Neural cell (in vitro differentiated cells): ENCODE data around the gene SMIM36. TPM values are rescaled to one million over a fixed set of nuclear protein-coding genes. Genes with fewer than 3 reads are reported as not detected.

ENCODE experiments used
- H2AFZ ChIP-seq: fragments of 200-600, 300-800 bp; sonication (generic), shearing (Covaris generic); 2 replicates; pipeline ENCODE4 v1.6.0; 2014; ENCODE audit warnings: low read depth, mild to moderate bottlenecking, antibody characterized with exemption, low read length, moderate library complexity
- H3F3A ChIP-seq: fragments of 200-600 bp; shearing (Covaris generic); 2 replicates; pipeline ENCODE4 v1.6.1; 2016; ENCODE audit warnings: mild to moderate bottlenecking, moderate library complexity, mixed read lengths, antibody characterized with exemption, low read length; ENCODE audit not compliant: insufficient read depth, poor library complexity, severe bottlenecking
- H3K27ac ChIP-seq: fragments of 200-600, 300-800 bp; sonication (generic), shearing (Covaris generic); 2 replicates; pipeline ENCODE4 v1.5.1; 2014; ENCODE audit warnings: mild to moderate bottlenecking, low read length, moderate library complexity
- H3K27me3 ChIP-seq: fragments of 300-800, 200-600 bp; sonication (generic), shearing (Covaris generic); 2 replicates; pipeline ENCODE4 v1.6.0; 2014; ENCODE audit warnings: mild to moderate bottlenecking, low read depth, low read length, moderate library complexity; ENCODE audit not compliant: insufficient read depth
- H3K36me3 ChIP-seq: fragments of 300-800, 200-600 bp; sonication (generic), shearing (Covaris generic); 2 replicates; pipeline ENCODE4 v1.5.1; 2014; ENCODE audit warnings: mild to moderate bottlenecking, antibody characterized with exemption, low read length, moderate library complexity; ENCODE audit not compliant: insufficient read depth
- H3K4me2 ChIP-seq: fragments of 300-800, 200-600 bp; sonication (generic), shearing (Covaris generic); 2 replicates; pipeline ENCODE4 v1.6.0; 2014; ENCODE audit warnings: mild to moderate bottlenecking, low read length
- H3K4me3 ChIP-seq: fragments of 300-800, 200-600 bp; sonication (generic), shearing (Covaris generic); 2 replicates; pipeline ENCODE4 v1.5.1; 2014; ENCODE audit warnings: mild to moderate bottlenecking, low read length, moderate library complexity
- H3K79me2 ChIP-seq: fragments of 200-600 bp; shearing (Covaris generic); replicated peaks from 2 replicates; pipeline ENCODE4 v1.6.0; 2014; ENCODE audit warnings: mild to moderate bottlenecking, low read length, moderate library complexity; ENCODE audit not compliant: insufficient read depth
- H3K9ac ChIP-seq: fragments of 300-800, 200-600 bp; sonication (generic), shearing (Covaris generic); 2 replicates; pipeline ENCODE4 v1.6.1; 2016; ENCODE audit warnings: mild to moderate bottlenecking, low read length, mixed read lengths
- H3K9me2 ChIP-seq: fragments of 200-600 bp; shearing (Covaris generic); 2 replicates; pipeline ENCODE4 v1.6.1; 2016; ENCODE audit warnings: mild to moderate bottlenecking, low read length, mixed read lengths; ENCODE audit not compliant: insufficient read depth
- H3K9me3 ChIP-seq: fragments of 200-600, 300-800 bp; sonication (generic), shearing (Covaris generic); 2 replicates; pipeline ENCODE4 v1.6.1; 2016; ENCODE audit warnings: mild to moderate bottlenecking, mixed run types, low read length, moderate library complexity, mixed read lengths
- H4K20me1 ChIP-seq: fragments of 200-600 bp; shearing (Covaris generic); 2 replicates; pipeline ENCODE4 v1.6.1; 2016; ENCODE audit warnings: mild to moderate bottlenecking, mixed run types; ENCODE audit not compliant: insufficient read depth
- EP300 ChIP-seq: fragments of 450-650 bp; conservative IDR thresholded peaks from 2 replicates; pipeline ENCODE4 v1.6.1; 2014; ENCODE audit warnings: antibody characterized with exemption, mild to moderate bottlenecking, moderate library complexity; ENCODE audit not compliant: poor library complexity, severe bottlenecking
- EZH2 ChIP-seq: fragments of 200-600, 300-800 bp; shearing (Covaris generic), sonication (generic); IDR thresholded peaks from 2 replicates; pipeline ENCODE4 v1.6.1; 2014; ENCODE audit warnings: antibody characterized with exemption, low read length, borderline replicate concordance, mild to moderate bottlenecking; ENCODE audit not compliant: insufficient read depth, poor library complexity, severe bottlenecking
- MXI1 ChIP-seq: fragments of 450-650 bp; conservative IDR thresholded peaks from 2 replicates; pipeline ENCODE4 v1.6.1; 2014; ENCODE audit warnings: antibody characterized with exemption, mild to moderate bottlenecking; ENCODE audit not compliant: poor library complexity, severe bottlenecking
- POLR2AphosphoS5 ChIP-seq: IDR thresholded peaks from 2 replicates; pipeline ENCODE4 v1.6.1; 2012
- RAD21 ChIP-seq: fragments of 450-650 bp; conservative IDR thresholded peaks from 2 replicates; pipeline ENCODE4 v1.6.1; 2014; ENCODE audit warnings: antibody characterized with exemption, mild to moderate bottlenecking, moderate library complexity
- SMC3 ChIP-seq: fragments of 450-650 bp; conservative IDR thresholded peaks from 2 replicates; pipeline ENCODE4 v1.6.1; 2014; ENCODE audit warnings: antibody characterized with exemption, mild to moderate bottlenecking, moderate library complexity; ENCODE audit not compliant: poor library complexity
- TAF1 ChIP-seq: IDR thresholded peaks from 2 replicates; pipeline ENCODE4 v1.6.1; 2012; ENCODE audit warnings: low read depth
- polyA plus RNA-seq: library from polyadenylated mRNA; depleted of rRNA; stranded (reverse); fragments of >200 nt; gene quantifications from 2 replicates; pipeline ENCODE4 v1.2.3, GENCODE V29; 2014
- TF ChIP-seq, protein P1 (sequence below): IDR thresholded peaks from 2 replicates; pipeline ENCODE4 v1.6.1; 2012; ENCODE audit warnings: borderline replicate concordance
- TF ChIP-seq, protein P2 (sequence below): fragments of 450-650 bp; IDR thresholded peaks from 2 replicates; pipeline ENCODE4 v1.5.1; 2014; ENCODE audit warnings: antibody characterized with exemption, mild to moderate bottlenecking, moderate library complexity; ENCODE audit not compliant: poor library complexity, severe bottlenecking

Gene SMIM36
- polyA plus RNA-seq, 1 donor from 2014 or later: not detected

DNA sequence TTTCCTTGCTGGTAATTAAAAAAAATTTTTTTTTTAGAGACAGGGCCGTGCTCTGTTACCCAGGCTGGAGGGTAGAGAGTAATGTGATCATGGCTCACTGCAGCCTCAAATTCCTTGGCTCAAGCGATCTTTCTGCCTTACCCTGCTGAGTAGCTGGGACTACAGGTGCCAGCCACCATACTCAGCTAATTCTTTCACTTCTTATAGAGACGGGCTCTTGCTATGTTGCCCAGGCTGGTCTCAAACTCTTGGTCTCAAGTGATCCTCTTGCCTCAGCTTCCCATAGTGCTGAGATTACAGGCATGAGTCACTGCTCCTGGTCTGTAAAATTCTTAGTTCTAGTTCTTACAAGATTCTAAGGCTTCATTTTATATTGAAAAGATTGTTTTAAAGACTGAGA lies 11.1 kb downstream of the SMIM36 start:
- TF ChIP-seq EP300 (no peak), SMC3 (no peak), MXI1 (no peak), POLR2AphosphoS5 (no peak), EZH2 (no peak), RAD21 (no peak), TAF1 (no peak)
- TF ChIP-seq, protein P1, sequence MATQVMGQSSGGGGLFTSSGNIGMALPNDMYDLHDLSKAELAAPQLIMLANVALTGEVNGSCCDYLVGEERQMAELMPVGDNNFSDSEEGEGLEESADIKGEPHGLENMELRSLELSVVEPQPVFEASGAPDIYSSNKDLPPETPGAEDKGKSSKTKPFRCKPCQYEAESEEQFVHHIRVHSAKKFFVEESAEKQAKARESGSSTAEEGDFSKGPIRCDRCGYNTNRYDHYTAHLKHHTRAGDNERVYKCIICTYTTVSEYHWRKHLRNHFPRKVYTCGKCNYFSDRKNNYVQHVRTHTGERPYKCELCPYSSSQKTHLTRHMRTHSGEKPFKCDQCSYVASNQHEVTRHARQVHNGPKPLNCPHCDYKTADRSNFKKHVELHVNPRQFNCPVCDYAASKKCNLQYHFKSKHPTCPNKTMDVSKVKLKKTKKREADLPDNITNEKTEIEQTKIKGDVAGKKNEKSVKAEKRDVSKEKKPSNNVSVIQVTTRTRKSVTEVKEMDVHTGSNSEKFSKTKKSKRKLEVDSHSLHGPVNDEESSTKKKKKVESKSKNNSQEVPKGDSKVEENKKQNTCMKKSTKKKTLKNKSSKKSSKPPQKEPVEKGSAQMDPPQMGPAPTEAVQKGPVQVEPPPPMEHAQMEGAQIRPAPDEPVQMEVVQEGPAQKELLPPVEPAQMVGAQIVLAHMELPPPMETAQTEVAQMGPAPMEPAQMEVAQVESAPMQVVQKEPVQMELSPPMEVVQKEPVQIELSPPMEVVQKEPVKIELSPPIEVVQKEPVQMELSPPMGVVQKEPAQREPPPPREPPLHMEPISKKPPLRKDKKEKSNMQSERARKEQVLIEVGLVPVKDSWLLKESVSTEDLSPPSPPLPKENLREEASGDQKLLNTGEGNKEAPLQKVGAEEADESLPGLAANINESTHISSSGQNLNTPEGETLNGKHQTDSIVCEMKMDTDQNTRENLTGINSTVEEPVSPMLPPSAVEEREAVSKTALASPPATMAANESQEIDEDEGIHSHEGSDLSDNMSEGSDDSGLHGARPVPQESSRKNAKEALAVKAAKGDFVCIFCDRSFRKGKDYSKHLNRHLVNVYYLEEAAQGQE: no peak
- TF ChIP-seq, protein P2, sequence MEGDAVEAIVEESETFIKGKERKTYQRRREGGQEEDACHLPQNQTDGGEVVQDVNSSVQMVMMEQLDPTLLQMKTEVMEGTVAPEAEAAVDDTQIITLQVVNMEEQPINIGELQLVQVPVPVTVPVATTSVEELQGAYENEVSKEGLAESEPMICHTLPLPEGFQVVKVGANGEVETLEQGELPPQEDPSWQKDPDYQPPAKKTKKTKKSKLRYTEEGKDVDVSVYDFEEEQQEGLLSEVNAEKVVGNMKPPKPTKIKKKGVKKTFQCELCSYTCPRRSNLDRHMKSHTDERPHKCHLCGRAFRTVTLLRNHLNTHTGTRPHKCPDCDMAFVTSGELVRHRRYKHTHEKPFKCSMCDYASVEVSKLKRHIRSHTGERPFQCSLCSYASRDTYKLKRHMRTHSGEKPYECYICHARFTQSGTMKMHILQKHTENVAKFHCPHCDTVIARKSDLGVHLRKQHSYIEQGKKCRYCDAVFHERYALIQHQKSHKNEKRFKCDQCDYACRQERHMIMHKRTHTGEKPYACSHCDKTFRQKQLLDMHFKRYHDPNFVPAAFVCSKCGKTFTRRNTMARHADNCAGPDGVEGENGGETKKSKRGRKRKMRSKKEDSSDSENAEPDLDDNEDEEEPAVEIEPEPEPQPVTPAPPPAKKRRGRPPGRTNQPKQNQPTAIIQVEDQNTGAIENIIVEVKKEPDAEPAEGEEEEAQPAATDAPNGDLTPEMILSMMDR: no peak
- Histone ChIP-seq H3K9me3 (no peaks in the 10 kb centered on the region), H3K9ac (no peak overlapping the region), H3K27me3 (no peaks in the 10 kb centered on the region), H3K9me2 (no peaks in the 10 kb centered on the region), H3F3A (no peaks in the 10 kb centered on the region), H3K79me2 (no peaks in the 10 kb centered on the region), H3K27ac (no peak overlapping the region), H3K36me3 (no peaks in the 10 kb centered on the region), H3K4me3 (no peak overlapping the region), H4K20me1 (no peaks in the 10 kb centered on the region), H3K4me2 (no peak overlapping the region), H2AFZ (no peak overlapping the region)

- H3K4me2 ChIP-seq: no peak overlapping the region
- TF ChIP-seq MXI1 (no peak), POLR2AphosphoS5 (no peak), TAF1 (no peak), EP300 (no peak), RAD21 (no peak), EZH2 (no peak), SMC3 (no peak)
- TF ChIP-seq, protein P2: no peak
- TF ChIP-seq, protein P1: no peak
These were observed 15.0 kb downstream of the SMIM36 start for GRCh38 chr17:55496094-55496881.

More at GRCh38 chr17:55496094-55496881, 15.0 kb downstream of the SMIM36 start:
- Histone ChIP-seq H4K20me1 (no peaks in the 10 kb centered on the region), H3K27me3 (no peaks in the 10 kb centered on the region), H3K9me3 (no peaks in the 10 kb centered on the region), H3K9me2 (no peaks in the 10 kb centered on the region), H3F3A (no peaks in the 10 kb centered on the region), H3K4me3 (no peak overlapping the region), H3K79me2 (no peaks in the 10 kb centered on the region), H3K9ac (no peak overlapping the region), H3K27ac (no peak overlapping the region), H3K36me3 (no peaks in the 10 kb centered on the region), H2AFZ (no peak overlapping the region)
